HTERT RPE-1 (cell line): ENCODE results near the gene SLIT2.

Experiments
- in situ Hi-C: fragments of 300-500 bp; cut with MboI; formaldehyde crosslinking; loops from 4 replicates; pipeline ENCODE4 v1.14.3; 2020; ENCODE audit warnings: low sequenced_read_pairs

Gene SLIT2

GRCh38 chr4:20298455-20298854 is 46.8 kb downstream of the SLIT2 start:
- in situ Hi-C loops, result no loop called here

DNA sequence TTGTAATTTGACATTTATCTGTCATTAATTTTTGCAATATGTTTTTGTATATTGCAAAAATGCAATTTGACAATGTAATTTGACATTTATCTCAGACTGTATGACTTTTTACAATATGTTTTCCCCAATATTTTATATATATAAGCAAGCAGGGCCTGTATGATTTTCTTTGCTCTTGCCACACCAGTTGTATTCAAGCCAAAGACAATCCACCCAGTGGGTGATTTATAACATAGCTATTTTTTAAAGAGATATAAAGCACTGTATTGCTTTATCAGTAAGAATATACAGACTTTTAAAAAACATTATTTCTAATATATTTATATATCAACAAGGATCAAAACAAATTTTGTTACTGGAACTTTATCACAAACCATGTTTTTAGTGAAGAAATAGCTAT is 47.3 kb downstream of the SLIT2 start:
- in situ Hi-C loops, result no loop called here

DNA sequence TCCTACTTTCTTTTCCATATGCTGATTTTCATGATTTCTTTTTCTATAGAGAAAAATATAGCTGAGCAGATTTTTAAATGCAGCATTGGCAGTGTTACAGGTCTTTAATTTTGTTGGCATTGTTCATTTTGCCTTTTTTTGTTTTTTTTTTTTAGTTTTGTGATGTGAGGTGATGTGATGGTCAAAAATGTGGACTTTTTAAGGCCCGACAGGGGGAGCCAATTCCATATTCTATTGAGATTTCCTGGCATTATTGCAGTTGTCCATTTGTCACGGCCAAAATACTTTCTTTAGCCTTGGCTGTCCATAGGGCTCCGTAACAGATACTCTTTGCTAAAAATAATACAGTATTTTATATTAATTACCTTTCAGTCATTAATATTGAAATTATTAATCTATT is 47.8 kb downstream of the SLIT2 start:
- in situ Hi-C loops, result no loop called here

- in situ Hi-C loops, result no loop called here
These were observed 49.5 kb downstream of the SLIT2 start for GRCh38 chr4:20301161-20301560.
